DOHH2 (cell line): Measurements from ENCODE around the gene SIX3.

Source experiments
- H3F3A ChIP-seq: fragments of 200-600 bp; sonication (generic), shearing (Covaris generic); 2 replicates; pipeline ENCODE4 v1.6.0; 2016; ENCODE audit warnings: antibody characterized with exemption, mild to moderate bottlenecking; ENCODE audit not compliant: control insufficient read depth, insufficient read depth
- H3K27ac ChIP-seq: fragments of 200-600 bp; sonication (generic); 2 replicates; pipeline ENCODE4 v1.5.1; 2014; ENCODE audit warnings: low read depth, mild to moderate bottlenecking, low read length, moderate library complexity
- H3K27me3 ChIP-seq: fragments of 200-600 bp; sonication (generic); 2 replicates; pipeline ENCODE4 v1.6.1; 2014; ENCODE audit warnings: mild to moderate bottlenecking, low read length, mixed read lengths; ENCODE audit not compliant: control insufficient read depth
- H3K36me3 ChIP-seq: fragments of 200-600 bp; sonication (generic); 2 replicates; pipeline ENCODE4 v1.6.1; 2014; ENCODE audit warnings: mild to moderate bottlenecking, low read length, moderate library complexity, mixed read lengths; ENCODE audit not compliant: control insufficient read depth
- H3K4me1 ChIP-seq: fragments of 200-600 bp; sonication (generic); 2 replicates; pipeline ENCODE4 v1.6.1; 2014; ENCODE audit warnings: mild to moderate bottlenecking, low read length, mixed read lengths; ENCODE audit not compliant: control insufficient read depth
- H3K4me2 ChIP-seq: fragments of 200-600 bp; sonication (generic); 2 replicates; pipeline ENCODE4 v1.6.0; 2014; ENCODE audit warnings: mild to moderate bottlenecking, low read length, moderate library complexity
- H3K4me3 ChIP-seq: fragments of 200-600 bp; sonication (generic); 2 replicates; pipeline ENCODE4 v1.5.1; 2014; ENCODE audit warnings: mild to moderate bottlenecking, low read length, mixed read lengths
- H3K79me2 ChIP-seq: fragments of 200-600 bp; sonication (generic); 2 replicates; pipeline ENCODE4 v1.6.1; 2014; ENCODE audit warnings: mild to moderate bottlenecking, low read length, mixed read lengths; ENCODE audit not compliant: control insufficient read depth
- H3K9me2 ChIP-seq: fragments of 200-600 bp; sonication (generic); replicated peaks from 2 replicates; pipeline ENCODE4 v1.6.1; 2014; ENCODE audit warnings: mild to moderate bottlenecking, low read length, mixed read lengths; ENCODE audit not compliant: control insufficient read depth
- H3K9me3 ChIP-seq: fragments of 200-600 bp; sonication (generic); 2 replicates; pipeline ENCODE4 v1.6.1; 2014; ENCODE audit warnings: antibody characterized with exemption, low read length, mixed read lengths; ENCODE audit not compliant: control insufficient read depth, insufficient read depth
- H4K20me1 ChIP-seq: fragments of 200-600 bp; sonication (generic); 2 replicates; pipeline ENCODE4 v1.6.0; 2014; ENCODE audit warnings: low read depth, mild to moderate bottlenecking, antibody characterized with exemption, low read length, moderate library complexity; ENCODE audit not compliant: control insufficient read depth, insufficient read depth
- CTCF ChIP-seq: fragments of 200-600 bp; sonication (generic); IDR thresholded peaks from one replicate; pipeline ENCODE4 v1.5.1; 2014; ENCODE audit warnings: antibody characterized with exemption, mild to moderate bottlenecking, low read depth, low read length; ENCODE audit not compliant: poor library complexity, severe bottlenecking
- EZH2phosphoT487 ChIP-seq: fragments of 200-600 bp; sonication (generic); IDR thresholded peaks from 2 replicates; pipeline ENCODE4 v1.6.1; 2017; ENCODE audit warnings: borderline replicate concordance, mild to moderate bottlenecking, antibody characterized with exemption, low read length, moderate library complexity, mixed read lengths

Gene SIX3

GRCh38 chr2:44951124-44951523, 9.6 kb downstream of the SIX3 start:
- Histone ChIP-seq H4K20me1 (no peaks in the 10 kb centered on the region), H3K4me3 (no peak overlapping the region), H3K4me2 (no peak overlapping the region), H3K4me1 (peaks cover 8% of the 10 kb centered on the region; the same call in 1 of the 2 replicates), H3K27me3 (peaks cover 43% of the 10 kb centered on the region), H3K79me2 (no peaks in the 10 kb centered on the region), H3K9me2 (no peaks in the 10 kb centered on the region), H3K36me3 (no peaks in the 10 kb centered on the region), H3K27ac (no peak overlapping the region), H3F3A (no peaks in the 10 kb centered on the region), H3K9me3 (no peaks in the 10 kb centered on the region)
- TF ChIP-seq CTCF, result no peak
- no peak for TF ChIP-seq EZH2phosphoT487

- TF ChIP-seq CTCF (no peak), EZH2phosphoT487 (no peak)
- Histone ChIP-seq H3K4me3 (0 out of 2 replicates have a peak overlapping the region, but pooled peaks have one; percentile 7), H3K4me2 (peak overlapping the region; percentile 33), H4K20me1 (no peaks in the 10 kb centered on the region), H3F3A (no peaks in the 10 kb centered on the region), H3K9me3 (no peaks in the 10 kb centered on the region), H3K79me2 (no peaks in the 10 kb centered on the region), H3K27me3 (peaks cover 42% of the 10 kb centered on the region), H3K36me3 (no peaks in the 10 kb centered on the region), H3K9me2 (no peaks in the 10 kb centered on the region), H3K4me1 (peaks cover 8% of the 10 kb centered on the region; the same call in 1 of the 2 replicates), H3K27ac (no peak overlapping the region)
Measured at GRCh38 chr2:44951714-44952113, 10.2 kb downstream of the SIX3 start.

- Histone ChIP-seq H3K4me3 (0 out of 2 replicates have a peak overlapping the region, but pooled peaks have one; percentile 7), H3K4me1 (peaks cover 8% of the 10 kb centered on the region; the same call in 1 of the 2 replicates), H3K36me3 (no peaks in the 10 kb centered on the region), H3F3A (no peaks in the 10 kb centered on the region), H3K27ac (no peak overlapping the region), H4K20me1 (no peaks in the 10 kb centered on the region), H3K4me2 (peak overlapping the region; percentile 33), H3K79me2 (no peaks in the 10 kb centered on the region), H3K9me3 (no peaks in the 10 kb centered on the region), H3K27me3 (peaks cover 39% of the 10 kb centered on the region), H3K9me2 (no peaks in the 10 kb centered on the region)
- TF ChIP-seq EZH2phosphoT487 (no peak), CTCF (peak; percentile 81)
Measured at GRCh38 chr2:44952143-44952805, 10.8 kb downstream of the SIX3 start.
